HEK293 (cell line): Measurements from ENCODE around the gene AP2A1.

Experiments
- CTCF ChIA-PET: fragments of 350-600 bp; formaldehyde crosslinking; extraction: SDS; loops from one replicate; lab custom pipeline; 2021; ENCODE audit warnings: antibody characterized with exemption; lab: Yijun Ruan, JAX
- POLR2A ChIA-PET: fragments of 300-600 bp; formaldehyde crosslinking; extraction: SDS; loops from one replicate; lab custom pipeline; 2020; ENCODE audit warnings: antibody characterized with exemption, inconsistent platforms; lab: Yijun Ruan, JAX
- H3K27ac ChIP-seq: fragments of 200-500 bp; sonication (Bioruptor generic); 2 replicates; pipeline ENCODE4 v1.5.1; 2014; ENCODE audit warnings: low read depth, low read length, control low read depth, inconsistent platforms; ENCODE audit errors: extremely low read depth
- H3K36me3 ChIP-seq, 2 experiments: fragments of 200-500 bp in 1 of 2; sonication (Bioruptor generic) in 1 of 2; 1 replicate in 1 of 2; 2 replicates in 1 of 2; pipeline ENCODE4 v1.5.1; 2014 to 2017; ENCODE audit warnings: inconsistent platforms in 2 of 2, low read length in 2 of 2; ENCODE audit not compliant: control insufficient read depth in 2 of 2, insufficient read depth in 1 of 2
- H3K4me1 ChIP-seq: fragments of 200-500 bp; sonication (Bioruptor generic); 2 replicates; pipeline ENCODE4 v1.5.1; 2014; ENCODE audit warnings: mild to moderate bottlenecking, low read length, inconsistent platforms; ENCODE audit not compliant: control insufficient read depth, insufficient read depth
- H3K4me3 ChIP-seq: 2 replicates; pipeline ENCODE4 v1.5.1; 2011; ENCODE audit warnings: low read depth, mild to moderate bottlenecking, control low read depth, low read length, moderate library complexity
- H3K9me3 ChIP-seq: fragments of 200-500 bp; sonication (Bioruptor generic); 2 replicates; pipeline ENCODE4 v1.5.1; 2014; ENCODE audit warnings: low read depth, low read length, inconsistent platforms; ENCODE audit not compliant: control insufficient read depth, insufficient read depth
- EGR2 ChIP-seq: fragments of 450-650 bp; formaldehyde crosslinking; IDR thresholded peaks from 2 replicates; pipeline ENCODE4 v1.5.1; 2016; ENCODE audit warnings: low read depth, missing biosample characterization, missing genetic modification characterization
- KLF16 ChIP-seq: fragments of 450-650 bp; formaldehyde crosslinking; IDR thresholded peaks from 2 replicates; pipeline ENCODE4 v1.5.1; 2017; ENCODE audit warnings: missing biosample characterization, missing genetic modification characterization
- SP7 ChIP-seq: fragments of 450-650 bp; formaldehyde crosslinking; IDR thresholded peaks from 2 replicates; pipeline ENCODE4 v1.5.1; 2016; ENCODE audit warnings: missing biosample characterization, missing genetic modification characterization
- WT1 ChIP-seq: fragments of 450-650 bp; formaldehyde crosslinking; IDR thresholded peaks from 2 replicates; pipeline ENCODE4 v1.5.1; 2016; ENCODE audit warnings: missing biosample characterization, missing genetic modification characterization
- ZBTB7A ChIP-seq: fragments of 450-650 bp; formaldehyde crosslinking; IDR thresholded peaks from 2 replicates; pipeline ENCODE4 v1.5.1; 2016; ENCODE audit warnings: low read depth, missing biosample characterization, missing genetic modification characterization
- ZNF280C ChIP-seq: fragments of 450-650 bp; formaldehyde crosslinking; IDR thresholded peaks from 2 replicates; pipeline ENCODE4 v1.5.1; 2016; ENCODE audit warnings: missing biosample characterization, missing genetic modification characterization
- ZNF366 ChIP-seq: fragments of 450-650 bp; formaldehyde crosslinking; conservative IDR thresholded peaks from 2 replicates; pipeline ENCODE4 v1.5.1; 2016; ENCODE audit warnings: missing biosample characterization, missing genetic modification characterization
- ZNF404 ChIP-seq: fragments of 450-650 bp; formaldehyde crosslinking; IDR thresholded peaks from 2 replicates; pipeline ENCODE4 v1.5.1; 2017; ENCODE audit warnings: missing biosample characterization, missing genetic modification characterization
- ZNF529 ChIP-seq: fragments of 450-650 bp; formaldehyde crosslinking; IDR thresholded peaks from 2 replicates; pipeline ENCODE4 v1.5.1; 2017; ENCODE audit warnings: missing genetic modification characterization, missing biosample characterization; ENCODE audit not compliant: insufficient replicate concordance
- ZNF548 ChIP-seq: fragments of 450-650 bp; formaldehyde crosslinking; IDR thresholded peaks from 2 replicates; pipeline ENCODE4 v1.5.1; 2016; ENCODE audit warnings: missing biosample characterization, missing genetic modification characterization
- ZNF645 ChIP-seq: fragments of 450-650 bp; formaldehyde crosslinking; IDR thresholded peaks from 2 replicates; pipeline ENCODE4; 2016; ENCODE audit warnings: missing biosample characterization, missing genetic modification characterization
- ZSCAN30 ChIP-seq: fragments of 450-650 bp; IDR thresholded peaks from 2 replicates; pipeline ENCODE4 v1.5.1; 2018; ENCODE audit warnings: missing biosample characterization, mild to moderate bottlenecking, missing genetic modification characterization, moderate library complexity

The AP2A1 gene

GRCh38 chr19:49805822-49806619, 39.2 kb downstream of the AP2A1 start (continued):
- no peak for TF ChIP-seq WT1 (tag by site-specific recombination)
- peak; percentile 71 for TF ChIP-seq ZNF366 (tag by site-specific recombination)

- Histone ChIP-seq H3K4me3 (no peak overlapping the region), H3K36me3 (peaks cover 15 to 54% of the 10 kb centered on the region in 2 experiments; a peak in 2 of 3 replicates), H3K9me3 (no peaks in the 10 kb centered on the region), H3K4me1 (no peaks in the 10 kb centered on the region; the same call in 1 of the 2 replicates), H3K27ac (no peak overlapping the region)
- ChIA-PET CTCF (interaction anchor here (0.7 kb wide), 1 partner anchor 41 kb away, joined by 3 read pairs; no protein-coding TSS in a partner anchor), POLR2A (no interaction called here)
- TF ChIP-seq EGR2 (tag by site-specific recombination) = no peak
- TF ChIP-seq ZNF280C = no peak
Measured at GRCh38 chr19:49806620-49806959, 39.8 kb downstream of the AP2A1 start.

GRCh38 chr19:49807058-49807903, 40.5 kb downstream of the AP2A1 start:
- Histone ChIP-seq H3K27ac (no peak overlapping the region), H3K36me3 (peaks cover 15 to 51% of the 10 kb centered on the region in 2 experiments; a peak in 2 of 3 replicates), H3K4me1 (no peaks in the 10 kb centered on the region; the same call in 1 of the 2 replicates), H3K9me3 (no peaks in the 10 kb centered on the region), H3K4me3 (no peak overlapping the region)
- POLR2A ChIA-PET = no interaction called here
- CTCF ChIA-PET = interaction anchor here (0.7 kb wide), 1 partner anchor 41 kb away, joined by 3 read pairs; no protein-coding TSS in a partner anchor
- TF ChIP-seq ZNF548 (tag by site-specific recombination) (no peak), ZNF529 (tag by site-specific recombination) (no peak), SP7 (tag by site-specific recombination) (no peak), ZNF645 (tag by site-specific recombination) (no peak), ZNF404 (no peak), ZSCAN30 (tag by site-specific recombination) (no peak), KLF16 (tag by site-specific recombination) (no peak)

- no peak for TF ChIP-seq ZBTB7A (tag by site-specific recombination)
- 0 out of 2 replicates have a peak, but pooled peaks have one; percentile 14 for TF ChIP-seq EGR2 (tag by site-specific recombination)
- Histone ChIP-seq H3K4me3 (no peak overlapping the region), H3K36me3 (peaks cover 15 to 46% of the 10 kb centered on the region in 2 experiments; a peak in 2 of 3 replicates), H3K9me3 (no peaks in the 10 kb centered on the region), H3K27ac (no peak overlapping the region), H3K4me1 (no peaks in the 10 kb centered on the region; the same call in 1 of the 2 replicates)
- ChIA-PET CTCF (no interaction called here), POLR2A (interaction anchor here (0.6 kb wide), 2 partner anchors 20 kb away, joined by 3 to 7 read pairs; no protein-coding TSS in a partner anchor)
Measured at GRCh38 chr19:49807904-49808675, 41.3 kb downstream of the AP2A1 start.
